B cell (primary cell): ENCODE results near the gene FLNB.

Experiments used
- CTCF ChIP-seq: fragments of 200-600 bp; IDR thresholded peaks from one replicate; pipeline ENCODE4 v1.8.0; 2022; ENCODE audit warnings: antibody characterized with exemption, mild to moderate bottlenecking
- EZH2 ChIP-seq: IDR thresholded peaks from 2 replicates; pipeline ENCODE4 v1.6.1; 2012; ENCODE audit warnings: borderline replicate concordance, low read depth, mild to moderate bottlenecking, moderate library complexity, low read length; ENCODE audit not compliant: insufficient read depth, poor library complexity, severe bottlenecking

GRCh38 chr3:58216496-58217195, 208.4 kb downstream of the FLNB start:
- TF ChIP-seq CTCF (no peak), EZH2 (no peak)
